Measurements from ENCODE around the gene PCBD1.

The PCBD1 gene

DNA sequence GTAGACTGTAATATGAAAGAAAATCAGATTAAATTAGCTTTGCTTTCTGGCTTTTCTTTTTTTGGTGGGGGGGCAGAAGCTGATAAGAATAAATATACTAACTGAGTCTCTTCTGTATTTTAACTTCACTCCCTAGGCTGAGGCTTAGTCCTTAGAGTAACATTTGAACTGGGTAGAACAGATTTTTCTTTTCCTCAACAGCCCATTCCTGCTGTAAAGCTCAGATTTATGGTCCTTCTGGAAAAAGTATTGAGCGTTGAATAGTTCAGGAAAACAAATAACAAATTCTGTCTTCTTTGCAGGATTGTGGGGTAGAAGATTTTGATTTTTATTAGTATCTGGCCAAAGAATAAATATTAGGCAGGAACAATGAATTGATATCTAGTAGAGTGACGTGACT, 54.8 kb downstream of the PCBD1 start:
- no peak for DNase-seq (ENCODE audit: low spot score)

All from kidney tubule cell (primary cell).